ENCODE measurements around the gene GCLM.

The GCLM gene

GRCh38 chr1:93840956-93841482 lies 68.2 kb downstream of the GCLM start:
- H3K4me3 ChIP-seq (ENCODE audit: low read depth, low read length), result no peak overlapping the region
- TF ChIP-seq CTCF (IDR thresholded peaks at IDR 0.05; ENCODE audit: borderline replicate concordance, insufficient read depth, low read depth, low read length), result no peak

GRCh38 chr1:93839753-93840152 lies 69.5 kb downstream of the GCLM start:
- no peak for TF ChIP-seq CTCF (IDR thresholded peaks at IDR 0.05; ENCODE audit: borderline replicate concordance, insufficient read depth, low read depth, low read length)
- no peak overlapping the region for H3K4me3 ChIP-seq (ENCODE audit: low read depth, low read length)

GRCh38 chr1:93839307-93839706 lies 69.9 kb downstream of the GCLM start:
- H3K4me3 ChIP-seq (ENCODE audit: low read depth, low read length), result no peak overlapping the region
- no peak for TF ChIP-seq CTCF (IDR thresholded peaks at IDR 0.05; ENCODE audit: borderline replicate concordance, insufficient read depth, low read depth, low read length)

- H3K4me3 ChIP-seq (ENCODE audit: low read depth, low read length), result no peak overlapping the region
- no peak for TF ChIP-seq CTCF (IDR thresholded peaks at IDR 0.05; ENCODE audit: borderline replicate concordance, insufficient read depth, low read depth, low read length)
Observed at GRCh38 chr1:93837961-93838360, 71.3 kb downstream of the GCLM start.
